Hindlimb muscle (tissue), 1 donor: Measurements from ENCODE around the gene PTPRN2. TPM values are rescaled to one million over a fixed set of nuclear protein-coding genes. Genes with fewer than 3 reads are reported as not detected.

Experiments used
- DNase-seq: peaks from one replicate; pipeline ENCODE4 v3.0.0-alpha.2; 2013
- polyA plus RNA-seq: library from polyadenylated mRNA; unstranded; fragments of 120-200 nt; gene quantifications from one replicate; pipeline ENCODE4 v1.2.1, GENCODE V29; 2013; ENCODE audit not compliant: insufficient read length

The PTPRN2 gene
- polyA plus RNA-seq, 1 donor = 2.0 TPM

- DNase-seq = no peak
Observed at GRCh38 chr7:157800281-157800680, 787.3 kb downstream of the PTPRN2 start.

DNA sequence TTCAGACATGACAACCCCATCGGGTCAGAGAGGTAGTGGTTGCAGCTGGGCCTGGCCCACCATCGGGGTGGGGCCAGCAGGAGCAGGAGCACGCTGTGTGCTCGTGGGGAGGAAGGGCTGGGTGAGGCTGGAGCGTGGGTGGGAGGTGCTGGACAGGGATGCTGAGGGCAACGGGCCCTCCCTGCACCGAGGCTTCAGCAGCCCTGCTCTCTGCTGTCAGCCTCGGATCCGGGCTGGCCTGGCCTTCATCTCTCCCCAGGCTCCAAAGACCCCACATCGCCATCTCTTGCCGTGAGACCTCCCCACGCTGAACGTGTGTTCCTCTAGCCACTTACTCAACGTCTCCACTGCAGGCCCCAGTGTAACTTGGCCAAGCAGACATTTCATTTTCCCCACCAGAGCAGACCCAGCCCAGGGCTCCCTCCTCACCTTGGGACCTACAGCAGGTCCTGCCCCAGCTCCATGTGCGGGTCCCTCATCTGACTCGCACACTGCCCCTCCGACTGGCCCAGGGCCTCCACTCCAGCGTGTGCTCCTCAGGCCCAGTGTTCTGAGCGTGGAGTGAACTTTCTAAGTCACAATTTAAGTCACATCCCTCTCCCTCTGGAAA is 788.4 kb downstream of the PTPRN2 start:
- no peak for DNase-seq

DNA sequence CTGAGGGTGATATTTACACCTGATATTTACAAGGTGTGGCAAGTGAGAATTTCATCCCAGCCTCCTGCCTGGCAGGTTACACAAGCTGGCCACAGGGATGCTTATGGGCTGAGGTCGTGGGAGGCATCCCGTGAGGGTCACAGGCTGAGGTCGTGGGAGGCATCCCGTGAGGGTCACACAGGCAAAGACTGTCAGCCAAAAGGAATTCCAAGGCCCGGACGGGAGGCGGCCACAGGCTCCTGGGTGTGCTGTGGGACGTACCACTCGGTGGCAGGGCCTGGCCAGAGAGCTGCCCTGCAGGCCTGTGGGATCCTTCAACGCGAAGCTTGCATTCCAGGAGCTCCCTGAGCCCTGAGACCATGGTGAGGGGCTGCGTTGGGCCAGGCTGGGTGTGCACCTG is 790.3 kb downstream of the PTPRN2 start:
- no peak for DNase-seq

- DNase-seq = no peak
Observed at GRCh38 chr7:157796846-157797245, 790.8 kb downstream of the PTPRN2 start.

DNA sequence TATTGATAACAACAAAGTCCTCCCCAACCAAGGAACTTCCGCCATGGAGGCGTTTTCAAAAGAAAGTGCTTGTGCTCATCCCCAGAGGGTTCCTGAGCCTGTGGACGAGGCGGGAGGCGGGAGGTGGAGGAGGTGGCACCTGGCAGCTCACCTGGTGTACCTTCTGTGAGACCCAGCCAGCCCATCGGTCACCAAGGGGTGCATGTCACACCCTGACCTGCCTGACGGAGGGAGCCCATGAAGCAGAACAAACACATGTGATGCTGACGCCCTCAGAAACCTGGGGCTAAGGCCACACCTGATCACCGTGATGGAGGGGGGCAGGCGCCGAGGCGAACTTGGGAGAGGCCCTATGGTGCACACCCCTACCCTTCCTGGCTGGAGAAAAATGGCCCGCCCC is 792.0 kb downstream of the PTPRN2 start:
- no peak for DNase-seq

GRCh38 chr7:157795199-157795598 is 792.4 kb downstream of the PTPRN2 start:
- no peak for DNase-seq

DNA sequence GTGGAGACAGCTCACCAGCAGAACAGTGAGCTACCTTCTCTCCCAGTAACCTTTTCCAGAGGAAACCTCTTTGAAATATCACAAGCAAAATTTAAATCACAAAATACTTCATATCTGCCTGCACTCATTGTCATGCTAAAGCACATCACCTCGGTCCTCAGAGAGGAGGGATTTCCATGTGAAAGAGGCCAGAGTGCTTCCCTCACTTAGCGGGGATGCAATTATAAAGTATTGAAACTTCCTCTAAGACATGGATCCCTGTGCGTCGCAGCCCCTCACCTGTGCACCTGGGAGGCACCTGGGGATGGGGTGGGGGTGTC is 792.9 kb downstream of the PTPRN2 start:
- DNase-seq = no peak

GRCh38 chr7:157793973-157794745 is 793.5 kb downstream of the PTPRN2 start:
- DNase-seq = no peak

DNA sequence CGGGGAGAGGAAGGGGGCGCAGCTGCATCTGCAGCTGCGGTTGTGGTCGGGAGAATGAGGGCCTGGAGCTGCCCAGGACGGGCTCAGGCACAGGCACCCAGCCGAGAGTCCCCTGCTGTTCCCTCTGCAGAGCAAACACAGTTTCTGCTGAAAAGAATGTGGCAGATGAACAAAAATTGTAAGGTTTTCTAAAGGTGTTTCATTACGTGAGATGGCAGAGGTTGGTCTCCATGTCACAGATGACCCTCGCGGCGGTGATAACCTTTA is 794.6 kb downstream of the PTPRN2 start:
- DNase-seq = no peak

DNA sequence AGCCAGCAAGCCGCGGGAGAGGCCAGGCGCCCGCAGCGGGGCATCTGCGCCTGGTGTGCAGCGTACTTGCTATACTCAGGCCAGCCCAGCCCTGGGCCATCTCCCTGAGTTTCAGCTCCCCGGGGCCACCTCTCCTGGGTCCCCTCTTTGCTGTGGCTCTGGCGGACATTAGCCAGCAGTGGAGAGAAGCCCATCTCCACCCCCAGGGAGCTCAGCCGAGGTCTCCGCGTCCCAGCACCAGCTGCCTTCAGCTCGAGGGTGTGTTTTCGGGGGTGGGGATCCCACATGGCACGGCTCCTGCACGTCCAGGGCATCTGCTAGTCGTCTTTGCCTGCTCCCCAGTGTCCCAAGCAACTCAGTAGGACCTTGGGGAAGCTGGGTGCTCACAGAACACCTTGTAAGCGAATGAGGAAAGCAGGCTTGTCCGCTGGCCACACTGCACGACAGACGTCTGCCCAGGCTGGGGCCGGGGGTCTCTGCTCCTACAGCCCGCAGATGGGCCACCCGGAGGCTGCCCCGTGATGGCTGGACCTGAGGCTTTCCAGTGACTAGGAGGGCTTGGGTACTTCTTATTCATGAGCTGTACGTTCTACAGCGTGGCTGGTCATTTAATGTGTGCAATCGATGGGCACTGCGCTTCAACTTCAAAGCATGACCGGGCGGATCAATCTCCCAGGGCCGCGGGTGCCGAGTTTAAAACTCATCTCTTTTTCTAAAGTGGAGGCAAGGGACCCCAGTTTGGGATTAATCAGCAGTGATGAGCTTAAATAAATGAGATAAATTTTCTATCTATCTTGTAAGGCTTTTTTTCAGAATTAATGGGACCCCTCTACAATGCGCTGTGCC is 795.2 kb downstream of the PTPRN2 start:
- no peak for DNase-seq

GRCh38 chr7:157791666-157792065 is 796.0 kb downstream of the PTPRN2 start:
- DNase-seq = no peak

DNA sequence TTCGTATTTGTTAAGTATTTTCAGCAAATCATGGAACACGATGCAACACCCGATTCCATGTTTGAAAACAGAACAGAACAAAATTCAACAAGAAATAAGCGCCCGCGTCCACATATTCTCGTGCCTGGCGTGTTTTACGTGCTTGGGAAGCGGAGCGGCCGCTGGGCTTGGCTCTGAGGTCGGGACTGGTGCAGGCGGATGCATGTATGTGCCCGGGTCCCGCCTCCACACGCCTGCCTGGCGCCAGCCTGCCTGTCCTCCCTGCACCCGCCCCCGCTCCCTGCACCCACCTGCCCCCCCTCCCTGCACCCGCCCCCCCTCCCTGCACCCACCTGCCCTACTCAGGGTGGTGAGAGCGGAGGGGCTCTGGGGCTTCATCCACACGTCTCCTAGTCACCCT is 796.4 kb downstream of the PTPRN2 start:
- DNase-seq = no peak

DNA sequence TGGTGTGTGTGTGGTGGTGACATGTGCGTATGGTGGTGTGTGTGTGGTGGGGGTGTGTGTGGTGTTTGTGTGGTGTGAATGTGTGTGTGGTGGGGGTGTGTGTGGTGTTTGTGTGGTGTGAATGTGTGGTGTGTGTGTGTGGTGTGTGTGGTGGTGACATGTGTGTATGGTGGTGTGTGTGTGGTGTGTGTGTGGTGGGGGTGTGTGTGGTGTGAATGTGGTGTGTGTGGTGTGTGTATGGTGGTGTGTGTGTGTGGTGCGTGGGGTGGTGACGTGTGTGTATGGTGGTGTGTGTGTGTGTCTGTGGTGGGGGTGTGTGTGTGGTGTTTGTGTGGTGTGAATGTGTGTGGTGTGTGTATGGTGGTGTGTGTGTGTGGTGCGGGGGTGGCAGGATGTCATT is 797.7 kb downstream of the PTPRN2 start:
- no peak for DNase-seq

- DNase-seq = no peak
Observed at GRCh38 chr7:157789094-157789493, 798.5 kb downstream of the PTPRN2 start.

GRCh38 chr7:157788573-157788972 is 799.0 kb downstream of the PTPRN2 start:
- no peak for DNase-seq

GRCh38 chr7:157787275-157787701 is 800.3 kb downstream of the PTPRN2 start:
- no peak for DNase-seq

DNA sequence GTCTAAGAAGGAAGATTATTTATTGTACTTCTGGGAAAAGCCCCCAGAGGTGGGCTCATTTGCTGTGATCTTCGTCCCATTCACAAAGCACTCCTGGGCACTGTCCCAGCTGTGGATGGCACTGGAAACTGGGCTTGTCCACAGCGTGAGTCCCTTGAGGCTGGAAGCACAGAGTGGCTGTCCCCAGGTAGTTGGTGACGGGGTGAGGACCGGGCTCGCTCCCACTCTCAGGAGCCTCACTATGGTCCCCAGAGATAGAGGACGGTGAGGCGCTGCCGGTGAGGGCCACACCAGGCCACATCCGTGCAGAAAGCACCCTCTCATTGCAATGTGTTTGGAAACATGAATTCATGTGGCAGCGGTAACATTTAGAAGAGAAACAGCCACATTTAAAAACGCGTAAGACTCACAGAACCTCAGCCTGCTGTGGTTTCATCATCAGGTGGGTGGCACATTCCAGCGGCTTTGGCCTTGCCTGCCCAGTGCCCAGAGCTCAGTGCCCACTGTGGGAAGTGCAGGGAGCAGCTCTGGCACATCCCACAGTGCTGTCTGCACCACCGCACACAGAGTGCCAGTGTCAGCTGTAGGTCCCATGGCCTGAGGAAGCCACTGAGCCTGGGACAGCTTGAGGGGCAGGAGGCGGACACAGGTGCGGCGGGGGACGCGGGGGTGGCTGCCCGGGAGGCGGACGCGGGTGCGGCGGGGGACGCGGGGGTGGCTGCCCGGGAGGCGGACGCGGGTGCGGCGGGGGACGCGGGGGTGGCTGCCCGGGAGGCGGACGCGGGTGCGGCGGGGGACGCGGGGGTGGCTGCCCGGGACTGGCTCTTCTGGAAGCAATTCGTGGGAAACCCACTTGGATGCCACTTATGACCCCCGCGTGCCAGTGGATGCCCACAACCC is 801.0 kb downstream of the PTPRN2 start:
- DNase-seq = no peak

DNA sequence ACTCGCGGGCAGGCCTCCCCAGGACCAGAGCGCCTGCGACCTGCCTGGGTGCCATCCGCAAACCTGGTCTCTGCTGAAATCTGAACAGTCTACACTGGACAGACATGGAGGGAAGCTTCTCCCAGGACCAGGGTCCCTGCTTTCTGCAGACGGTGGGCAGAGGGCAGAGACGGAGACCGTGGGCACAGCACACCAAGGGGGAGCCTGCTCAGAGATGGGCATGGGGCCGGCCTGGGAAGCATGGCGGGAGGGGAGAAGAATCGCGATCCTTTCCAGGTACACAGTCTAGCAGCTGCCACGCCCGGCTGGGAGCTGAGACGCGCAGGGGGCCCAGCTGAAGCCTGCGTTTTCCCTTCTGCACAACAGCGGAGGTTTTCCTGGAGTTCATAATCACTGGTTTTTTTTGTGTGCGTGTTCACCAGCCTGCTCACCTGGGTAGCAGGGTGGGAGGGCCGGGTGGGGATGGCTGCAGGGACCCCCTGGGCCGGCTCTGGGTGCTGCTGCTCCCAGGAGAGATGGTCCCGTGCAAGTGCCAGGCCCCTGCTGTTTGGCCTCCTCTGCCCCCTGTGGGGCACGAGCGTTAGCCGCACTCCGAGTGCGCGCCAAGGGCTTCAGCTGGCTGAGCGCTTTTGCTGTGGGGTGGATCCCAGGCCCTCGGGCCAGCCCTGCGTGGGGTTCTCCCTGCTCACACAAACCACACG is 802.0 kb downstream of the PTPRN2 start:
- no peak for DNase-seq

- no peak for DNase-seq
Observed at GRCh38 chr7:157784979-157785441, 802.6 kb downstream of the PTPRN2 start.

DNA sequence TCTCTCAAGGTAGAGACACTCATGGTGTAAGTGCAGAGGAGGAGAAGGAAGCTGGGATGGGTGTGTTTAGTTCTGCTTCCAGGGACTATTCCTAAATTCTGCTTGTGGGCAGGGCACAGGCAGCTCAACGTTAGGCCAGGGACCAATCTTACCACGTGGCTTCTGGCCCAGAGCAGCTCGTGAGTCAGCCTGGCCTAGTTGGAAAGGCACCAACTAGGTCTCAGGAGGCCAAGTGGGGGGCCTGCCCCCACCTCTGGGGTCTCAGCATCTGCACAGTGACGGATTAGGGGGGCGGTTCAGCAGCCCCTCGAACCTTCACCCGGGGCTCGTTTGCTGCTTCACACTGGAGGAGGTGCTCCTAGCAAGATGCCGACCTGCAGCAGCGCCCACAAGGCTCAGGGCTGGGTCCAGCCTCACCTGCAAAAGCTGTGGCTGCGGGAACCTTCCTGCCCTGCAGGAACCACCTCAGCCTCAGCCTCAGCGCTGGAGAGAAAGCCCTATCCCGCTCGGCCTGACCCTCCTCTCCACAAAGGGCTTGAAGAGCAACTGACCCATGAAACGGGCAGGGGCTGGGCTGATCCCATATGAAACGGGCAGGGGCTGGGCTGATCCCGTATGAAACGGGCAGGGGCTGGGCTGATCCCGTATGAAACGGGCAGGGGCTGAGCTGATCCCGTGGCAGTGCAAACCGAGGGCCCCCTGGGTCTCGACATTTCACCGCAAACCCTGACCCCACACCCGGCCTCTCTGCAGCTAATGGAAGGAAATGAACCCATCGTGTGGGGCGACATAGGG is 803.4 kb downstream of the PTPRN2 start:
- DNase-seq = no peak

DNA sequence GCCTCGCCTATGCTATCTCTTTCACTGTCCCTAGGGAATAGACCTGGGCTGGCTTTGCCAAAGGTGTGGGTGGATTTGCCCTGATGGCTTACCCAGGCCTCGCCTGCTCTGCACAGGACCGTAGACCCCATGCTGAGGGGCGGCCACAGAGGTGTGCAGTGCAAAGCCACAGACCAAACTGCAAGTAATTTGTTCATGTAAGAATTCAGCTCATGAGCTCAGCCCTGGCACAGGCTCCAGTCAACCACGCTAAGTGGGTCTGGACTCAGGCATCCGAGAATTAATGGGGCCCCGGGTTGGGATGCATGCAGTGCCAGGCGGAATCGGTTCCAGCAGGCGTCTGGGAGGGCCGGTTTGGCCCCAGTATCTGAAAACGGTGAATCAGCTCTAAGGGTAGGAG is 805.6 kb downstream of the PTPRN2 start:
- no peak for DNase-seq
